ENCODE results near the gene TNFAIP2. TPM values are rescaled to one million over a fixed set of nuclear protein-coding genes. Genes with fewer than 3 reads are reported as not detected.

TNFAIP2 gene
- total and polyA plus RNA-seq, 9 of the 15 experiments (the other 6 are each of a cell fraction or from before 2014, with no cell fraction given): 22.6 to 68.6 (median 44.6) TPM

DNA sequence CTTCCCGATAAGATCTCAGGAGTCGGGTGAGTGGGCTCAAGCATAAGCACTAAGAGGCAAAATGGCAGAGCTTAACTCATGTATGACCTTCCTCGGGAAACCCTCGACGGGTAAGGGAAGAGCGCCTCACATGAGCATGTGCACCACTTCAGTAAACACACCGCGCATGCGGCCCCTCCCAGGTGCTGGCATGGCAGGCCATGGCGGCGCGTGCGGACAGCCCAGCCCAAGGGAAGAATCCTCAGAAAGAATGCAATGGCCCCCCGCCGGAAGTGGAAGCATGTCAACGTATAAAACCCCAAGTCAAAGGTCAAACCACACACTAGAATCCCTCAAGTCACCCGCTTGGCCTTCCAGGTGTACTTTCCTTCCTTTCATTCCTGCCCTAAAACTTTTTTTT, 6.6 kb upstream of the TNFAIP2 start (continued):
- TF ChIP-seq, protein P1, sequence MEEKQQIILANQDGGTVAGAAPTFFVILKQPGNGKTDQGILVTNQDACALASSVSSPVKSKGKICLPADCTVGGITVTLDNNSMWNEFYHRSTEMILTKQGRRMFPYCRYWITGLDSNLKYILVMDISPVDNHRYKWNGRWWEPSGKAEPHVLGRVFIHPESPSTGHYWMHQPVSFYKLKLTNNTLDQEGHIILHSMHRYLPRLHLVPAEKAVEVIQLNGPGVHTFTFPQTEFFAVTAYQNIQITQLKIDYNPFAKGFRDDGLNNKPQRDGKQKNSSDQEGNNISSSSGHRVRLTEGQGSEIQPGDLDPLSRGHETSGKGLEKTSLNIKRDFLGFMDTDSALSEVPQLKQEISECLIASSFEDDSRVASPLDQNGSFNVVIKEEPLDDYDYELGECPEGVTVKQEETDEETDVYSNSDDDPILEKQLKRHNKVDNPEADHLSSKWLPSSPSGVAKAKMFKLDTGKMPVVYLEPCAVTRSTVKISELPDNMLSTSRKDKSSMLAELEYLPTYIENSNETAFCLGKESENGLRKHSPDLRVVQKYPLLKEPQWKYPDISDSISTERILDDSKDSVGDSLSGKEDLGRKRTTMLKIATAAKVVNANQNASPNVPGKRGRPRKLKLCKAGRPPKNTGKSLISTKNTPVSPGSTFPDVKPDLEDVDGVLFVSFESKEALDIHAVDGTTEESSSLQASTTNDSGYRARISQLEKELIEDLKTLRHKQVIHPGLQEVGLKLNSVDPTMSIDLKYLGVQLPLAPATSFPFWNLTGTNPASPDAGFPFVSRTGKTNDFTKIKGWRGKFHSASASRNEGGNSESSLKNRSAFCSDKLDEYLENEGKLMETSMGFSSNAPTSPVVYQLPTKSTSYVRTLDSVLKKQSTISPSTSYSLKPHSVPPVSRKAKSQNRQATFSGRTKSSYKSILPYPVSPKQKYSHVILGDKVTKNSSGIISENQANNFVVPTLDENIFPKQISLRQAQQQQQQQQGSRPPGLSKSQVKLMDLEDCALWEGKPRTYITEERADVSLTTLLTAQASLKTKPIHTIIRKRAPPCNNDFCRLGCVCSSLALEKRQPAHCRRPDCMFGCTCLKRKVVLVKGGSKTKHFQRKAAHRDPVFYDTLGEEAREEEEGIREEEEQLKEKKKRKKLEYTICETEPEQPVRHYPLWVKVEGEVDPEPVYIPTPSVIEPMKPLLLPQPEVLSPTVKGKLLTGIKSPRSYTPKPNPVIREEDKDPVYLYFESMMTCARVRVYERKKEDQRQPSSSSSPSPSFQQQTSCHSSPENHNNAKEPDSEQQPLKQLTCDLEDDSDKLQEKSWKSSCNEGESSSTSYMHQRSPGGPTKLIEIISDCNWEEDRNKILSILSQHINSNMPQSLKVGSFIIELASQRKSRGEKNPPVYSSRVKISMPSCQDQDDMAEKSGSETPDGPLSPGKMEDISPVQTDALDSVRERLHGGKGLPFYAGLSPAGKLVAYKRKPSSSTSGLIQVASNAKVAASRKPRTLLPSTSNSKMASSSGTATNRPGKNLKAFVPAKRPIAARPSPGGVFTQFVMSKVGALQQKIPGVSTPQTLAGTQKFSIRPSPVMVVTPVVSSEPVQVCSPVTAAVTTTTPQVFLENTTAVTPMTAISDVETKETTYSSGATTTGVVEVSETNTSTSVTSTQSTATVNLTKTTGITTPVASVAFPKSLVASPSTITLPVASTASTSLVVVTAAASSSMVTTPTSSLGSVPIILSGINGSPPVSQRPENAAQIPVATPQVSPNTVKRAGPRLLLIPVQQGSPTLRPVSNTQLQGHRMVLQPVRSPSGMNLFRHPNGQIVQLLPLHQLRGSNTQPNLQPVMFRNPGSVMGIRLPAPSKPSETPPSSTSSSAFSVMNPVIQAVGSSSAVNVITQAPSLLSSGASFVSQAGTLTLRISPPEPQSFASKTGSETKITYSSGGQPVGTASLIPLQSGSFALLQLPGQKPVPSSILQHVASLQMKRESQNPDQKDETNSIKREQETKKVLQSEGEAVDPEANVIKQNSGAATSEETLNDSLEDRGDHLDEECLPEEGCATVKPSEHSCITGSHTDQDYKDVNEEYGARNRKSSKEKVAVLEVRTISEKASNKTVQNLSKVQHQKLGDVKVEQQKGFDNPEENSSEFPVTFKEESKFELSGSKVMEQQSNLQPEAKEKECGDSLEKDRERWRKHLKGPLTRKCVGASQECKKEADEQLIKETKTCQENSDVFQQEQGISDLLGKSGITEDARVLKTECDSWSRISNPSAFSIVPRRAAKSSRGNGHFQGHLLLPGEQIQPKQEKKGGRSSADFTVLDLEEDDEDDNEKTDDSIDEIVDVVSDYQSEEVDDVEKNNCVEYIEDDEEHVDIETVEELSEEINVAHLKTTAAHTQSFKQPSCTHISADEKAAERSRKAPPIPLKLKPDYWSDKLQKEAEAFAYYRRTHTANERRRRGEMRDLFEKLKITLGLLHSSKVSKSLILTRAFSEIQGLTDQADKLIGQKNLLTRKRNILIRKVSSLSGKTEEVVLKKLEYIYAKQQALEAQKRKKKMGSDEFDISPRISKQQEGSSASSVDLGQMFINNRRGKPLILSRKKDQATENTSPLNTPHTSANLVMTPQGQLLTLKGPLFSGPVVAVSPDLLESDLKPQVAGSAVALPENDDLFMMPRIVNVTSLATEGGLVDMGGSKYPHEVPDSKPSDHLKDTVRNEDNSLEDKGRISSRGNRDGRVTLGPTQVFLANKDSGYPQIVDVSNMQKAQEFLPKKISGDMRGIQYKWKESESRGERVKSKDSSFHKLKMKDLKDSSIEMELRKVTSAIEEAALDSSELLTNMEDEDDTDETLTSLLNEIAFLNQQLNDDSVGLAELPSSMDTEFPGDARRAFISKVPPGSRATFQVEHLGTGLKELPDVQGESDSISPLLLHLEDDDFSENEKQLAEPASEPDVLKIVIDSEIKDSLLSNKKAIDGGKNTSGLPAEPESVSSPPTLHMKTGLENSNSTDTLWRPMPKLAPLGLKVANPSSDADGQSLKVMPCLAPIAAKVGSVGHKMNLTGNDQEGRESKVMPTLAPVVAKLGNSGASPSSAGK (IDR thresholded peaks at IDR 0.05): peak; percentile 84
- TF ChIP-seq, protein P2, sequence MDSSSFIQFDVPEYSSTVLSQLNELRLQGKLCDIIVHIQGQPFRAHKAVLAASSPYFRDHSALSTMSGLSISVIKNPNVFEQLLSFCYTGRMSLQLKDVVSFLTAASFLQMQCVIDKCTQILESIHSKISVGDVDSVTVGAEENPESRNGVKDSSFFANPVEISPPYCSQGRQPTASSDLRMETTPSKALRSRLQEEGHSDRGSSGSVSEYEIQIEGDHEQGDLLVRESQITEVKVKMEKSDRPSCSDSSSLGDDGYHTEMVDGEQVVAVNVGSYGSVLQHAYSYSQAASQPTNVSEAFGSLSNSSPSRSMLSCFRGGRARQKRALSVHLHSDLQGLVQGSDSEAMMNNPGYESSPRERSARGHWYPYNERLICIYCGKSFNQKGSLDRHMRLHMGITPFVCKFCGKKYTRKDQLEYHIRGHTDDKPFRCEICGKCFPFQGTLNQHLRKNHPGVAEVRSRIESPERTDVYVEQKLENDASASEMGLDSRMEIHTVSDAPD (CRISPR knock-in tag; IDR thresholded peaks at IDR 0.05): no peak
- peak; percentile 58; the same call in 1 of the 2 replicates for TF ChIP-seq CREB3 (tag; conservative IDR thresholded peaks at IDR 0.05; ENCODE audit: low read depth)
- TF ChIP-seq ZNF668 (CRISPR knock-in tag; IDR thresholded peaks at IDR 0.05): peak; percentile 59; the same call in 1 of the 2 replicates
- no peak for TF ChIP-seq JUND (IDR thresholded peaks at IDR 0.05; ENCODE audit: borderline replicate concordance, low read depth, low read length)
- peak; percentile 33; the same call in 1 of the 3 replicates for TF ChIP-seq JUND (tag; IDR thresholded peaks at IDR 0.05; ENCODE audit: borderline replicate concordance, low read depth, low read length)
- TF ChIP-seq, protein P3, sequence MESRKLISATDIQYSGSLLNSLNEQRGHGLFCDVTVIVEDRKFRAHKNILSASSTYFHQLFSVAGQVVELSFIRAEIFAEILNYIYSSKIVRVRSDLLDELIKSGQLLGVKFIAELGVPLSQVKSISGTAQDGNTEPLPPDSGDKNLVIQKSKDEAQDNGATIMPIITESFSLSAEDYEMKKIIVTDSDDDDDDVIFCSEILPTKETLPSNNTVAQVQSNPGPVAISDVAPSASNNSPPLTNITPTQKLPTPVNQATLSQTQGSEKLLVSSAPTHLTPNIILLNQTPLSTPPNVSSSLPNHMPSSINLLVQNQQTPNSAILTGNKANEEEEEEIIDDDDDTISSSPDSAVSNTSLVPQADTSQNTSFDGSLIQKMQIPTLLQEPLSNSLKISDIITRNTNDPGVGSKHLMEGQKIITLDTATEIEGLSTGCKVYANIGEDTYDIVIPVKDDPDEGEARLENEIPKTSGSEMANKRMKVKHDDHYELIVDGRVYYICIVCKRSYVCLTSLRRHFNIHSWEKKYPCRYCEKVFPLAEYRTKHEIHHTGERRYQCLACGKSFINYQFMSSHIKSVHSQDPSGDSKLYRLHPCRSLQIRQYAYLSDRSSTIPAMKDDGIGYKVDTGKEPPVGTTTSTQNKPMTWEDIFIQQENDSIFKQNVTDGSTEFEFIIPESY (CRISPR knock-in tag; IDR thresholded peaks at IDR 0.05): peak; percentile 31; the same call in 1 of the 2 replicates
- TF ChIP-seq EP400 (IDR thresholded peaks at IDR 0.05): peak; percentile 29; the same call in 1 of the 2 replicates
- TF ChIP-seq ZNF445 (CRISPR knock-in tag; IDR thresholded peaks at IDR 0.05; ENCODE audit: low read depth): no peak
- 0 out of 2 replicates have a peak, but pooled peaks have one; percentile 6 for TF ChIP-seq CREM (IDR thresholded peaks at IDR 0.05; ENCODE audit: low read depth)
- TF ChIP-seq GABPB1 (CRISPR knock-in tag; IDR thresholded peaks at IDR 0.05): peak; percentile 46; the same call in 1 of the 2 replicates
- no peak for TF ChIP-seq HDAC1 (IDR thresholded peaks at IDR 0.05)

All from K562 (cell line).